K562 (cell line): ENCODE data around the gene GHDC. TPM values are rescaled to one million over a fixed set of nuclear protein-coding genes. Genes with fewer than 3 reads are reported as not detected.
"Not testable (repeated sequence)": the region's sequence is repeated elsewhere in the genome, so short reads cannot be mapped to it uniquely, and the experiment has no call there.

Experiments
- ATAC-seq: fragments of 200-7000 bp; cut with Tn5 transposase; 3 replicates; pipeline ENCODE4 v1.9.1; 2020; ENCODE audit warnings: moderate library complexity
- BruUV-seq: library from RNA; stranded (reverse); fragments of 400-500 nt; replicated peaks from 2 replicates; lab custom pipeline; 2021; lab: Mats Ljungman, UMichigan
- CTCF ChIA-PET: fragments of 300-600 bp; formaldehyde crosslinking; extraction: SDS; loops from one replicate; lab custom pipeline; 2021; ENCODE audit warnings: low intra/inter-chr PET ratio; lab: Yijun Ruan, JAX
- POLR2A ChIA-PET: fragments of 300-600, 350-650 bp; sonication (Branson Sonifier 250); formaldehyde crosslinking; extraction: SDS; loops from one replicate; lab custom pipeline; 2021; ENCODE audit warnings: antibody characterized with exemption, inconsistent platforms; lab: Yijun Ruan, JAX
- DNase-seq, 4 experiments: peaks; one replicate each; pipeline versions ENCODE4 v3.0.0 to v3.0.0-alpha.2; 2011 to 2018; ENCODE audit warnings: low spot score in 3 of 4, mixed read lengths in 3 of 4; ENCODE audit errors: extremely low read depth in 1 of 4
- FAIRE-seq: peaks from 2 replicates; lab custom pipeline; 2011; peaks lifted over from hg19 to GRCh38; lab: Jason Lieb, UNC
- H2AFZ ChIP-seq: 2 replicates; pipeline ENCODE4 v1.6.0; 2011; ENCODE audit warnings: low read depth, low read length, control low read depth, inconsistent platforms
- H3K27ac ChIP-seq: fragments of 200-600 bp; 3 replicates; pipeline ENCODE4 v1.8.0; 2011; ENCODE audit warnings: low read depth, mild to moderate bottlenecking, control low read depth, inconsistent platforms, low read length, moderate library complexity, mixed read lengths; ENCODE audit errors: extremely low read depth
- H3K27me3 ChIP-seq, 2 experiments: fragments of 300-600 bp in 1 of 2; 2 replicates in 1 of 2; 3 replicates in 1 of 2; pipeline versions ENCODE4 v1.6.0 to v1.8.0; 2011; ENCODE audit warnings: inconsistent platforms in 2 of 2, low read length in 2 of 2, mild to moderate bottlenecking in 1 of 2, mixed read lengths in 1 of 2, moderate library complexity in 1 of 2; ENCODE audit not compliant: control insufficient read depth in 2 of 2, insufficient read depth in 2 of 2
- H3K36me3 ChIP-seq: fragments of 300-600 bp; 3 replicates; pipeline ENCODE4 v1.8.0; 2011; ENCODE audit warnings: mild to moderate bottlenecking, low read length, inconsistent platforms; ENCODE audit not compliant: control insufficient read depth, insufficient read depth
- H3K4me1 ChIP-seq, 2 experiments: fragments of 200-600 bp in 1 of 2; replicated peaks in 1 of 2; 2 replicates in 1 of 2; 3 replicates in 1 of 2; pipeline versions ENCODE4 v1.5.1 to v1.8.0; 2011; ENCODE audit warnings: inconsistent platforms in 2 of 2, low read length in 2 of 2, mild to moderate bottlenecking in 1 of 2, mixed read lengths in 1 of 2, moderate library complexity in 1 of 2; ENCODE audit not compliant: control insufficient read depth in 2 of 2, insufficient read depth in 2 of 2
- H3K4me2 ChIP-seq: 2 replicates; pipeline ENCODE4 v1.6.1; 2011; ENCODE audit warnings: low read length, control low read depth, inconsistent platforms, mixed read lengths; ENCODE audit not compliant: insufficient read depth
- H3K4me3 ChIP-seq: fragments of 200-600 bp; sonication (generic), shearing (Covaris generic); 2 replicates; pipeline ENCODE4 v1.5.1; 2016; ENCODE audit warnings: control low read depth, inconsistent platforms
- H3K79me2 ChIP-seq: fragments of 200-600 bp; 3 replicates; pipeline ENCODE4 v1.8.0; 2011; ENCODE audit warnings: low read length, inconsistent platforms; ENCODE audit not compliant: control insufficient read depth, insufficient read depth
- H3K9ac ChIP-seq, 2 experiments: 2 replicates each; pipeline versions ENCODE4 v1.6.0 to v1.6.1; 2011; ENCODE audit warnings: low read depth in 2 of 2, low read length in 2 of 2, control low read depth in 1 of 2, inconsistent platforms in 1 of 2, mild to moderate bottlenecking in 1 of 2, mixed read lengths in 1 of 2; ENCODE audit not compliant: insufficient read depth in 1 of 2
- H3K9me1 ChIP-seq: one replicate; pipeline ENCODE4 v1.6.0; 2011; ENCODE audit warnings: inconsistent platforms, mild to moderate bottlenecking, low read length, moderate library complexity; ENCODE audit not compliant: control insufficient read depth, insufficient read depth
- H3K9me3 ChIP-seq: replicated peaks from 2 replicates; pipeline ENCODE4 v1.5.1; 2011; ENCODE audit warnings: low read depth, low read length, inconsistent platforms; ENCODE audit not compliant: control insufficient read depth, insufficient read depth
- H4K20me1 ChIP-seq: replicated peaks from 2 replicates; pipeline ENCODE4 v1.6.1; 2011; ENCODE audit warnings: low read length, inconsistent platforms, mixed read lengths; ENCODE audit not compliant: control insufficient read depth, insufficient read depth
- DMBX1 ChIP-seq: fragments of 250-450 bp; sonication (Bioruptor Pico); IDR thresholded peaks from 2 replicates; pipeline ENCODE4 v1.8.0; 2022; ENCODE audit warnings: inconsistent platforms, mild to moderate bottlenecking, moderate library complexity, borderline replicate concordance
- ERF ChIP-seq: fragments of 450-650 bp; formaldehyde crosslinking; IDR thresholded peaks from 2 replicates; pipeline ENCODE4 v1.4.0; 2020; ENCODE audit warnings: mild to moderate bottlenecking, mixed read lengths
- GTF2F1 ChIP-seq: IDR thresholded peaks from 2 replicates; pipeline ENCODE4 v1.6.1; 2011; ENCODE audit warnings: low read depth, low read length, improper control_type of control experiment
- HNRNPH1 ChIP-seq: fragments of 200-400 bp; formaldehyde crosslinking; optimal IDR thresholded peaks from 2 replicates; pipeline ENCODE3; 2017; ENCODE audit warnings: low read depth, mild to moderate bottlenecking, low read length, moderate library complexity
- HNRNPL ChIP-seq: fragments of 200-400 bp; formaldehyde crosslinking; IDR thresholded peaks from 2 replicates; pipeline ENCODE4 v1.6.1; 2017; ENCODE audit warnings: low read depth, mild to moderate bottlenecking, low read length
- KLF10 ChIP-seq: fragments of 250-450 bp; sonication (Bioruptor Pico); IDR thresholded peaks from 2 replicates; pipeline ENCODE4 v1.6.1; 2021; ENCODE audit warnings: matching md5 sums
- PHB ChIP-seq: fragments of 250-450 bp; sonication (Bioruptor Pico); IDR thresholded peaks from 2 replicates; pipeline ENCODE4 v1.5.0; 2021
- ZFP1 ChIP-seq: fragments of 450-650 bp; formaldehyde crosslinking; IDR thresholded peaks from 2 replicates; pipeline ENCODE4 v1.4.0; 2020; ENCODE audit warnings: mild to moderate bottlenecking, mixed read lengths
- ZNF140 ChIP-seq: fragments of 250-450 bp; sonication (Bioruptor Pico); IDR thresholded peaks from 2 replicates; pipeline ENCODE4 v1.8.0; 2021; ENCODE audit warnings: moderate library complexity, mild to moderate bottlenecking, inconsistent platforms
- ZNF780A ChIP-seq: fragments of 250-450 bp; sonication (Bioruptor Pico); IDR thresholded peaks from 2 replicates; pipeline ENCODE4 v1.5.0; 2021; ENCODE audit warnings: mild to moderate bottlenecking
- ZZZ3 ChIP-seq: fragments of 450-650 bp; IDR thresholded peaks from 2 replicates; pipeline ENCODE4 v1.6.1; 2016; ENCODE audit warnings: antibody characterized with exemption, mild to moderate bottlenecking, moderate library complexity
- WGBS: fragments of 100-300 bp; shearing (Covaris generic); methylation state at CpG from one replicate; pipeline ENCODE4 v1.1.6; 2016; ENCODE audit warnings: low coverage, mixed read lengths; ENCODE audit not compliant: insufficient coverage; ENCODE audit errors: missing lambda C conversion rate; 5-methylcytosine and 5-hydroxymethylcytosine counted together
- in situ Hi-C: fragments of 300-500 bp; cut with MboI; formaldehyde crosslinking; loops from 4 replicates; pipeline ENCODE4 v1.15.0; 2018; ENCODE audit warnings: inconsistent platforms, mixed read lengths
- intact Hi-C: fragments of 100-400 bp; cut with micrococcal nuclease; formaldehyde crosslinking; loops from 2 replicates; pipeline ENCODE4 v1.14.2; 2022
- polyA plus RNA-seq, 8 experiments: library from polyadenylated mRNA; depleted of rRNA in 4 of 8; stranded (reverse) in 5 of 8; unstranded in 3 of 8; fragments of >200 nt; fragmentation: Nextera tagmentation in 2 of 8; fragmentation: Illumina TruSeq in 1 of 8; extraction: Ambion mirVana in 2 of 8; extraction: Trizol in 1 of 8; gene quantifications; 2 replicates each; pipeline versions ENCODE4 v1.2.1 to v1.2.3, GENCODE V29; 2011 to 2014; ENCODE audit warnings: inconsistent platforms in 1 of 8, missing spikeins in 1 of 8
- total RNA-seq, 7 experiments: library from RNA; depleted of rRNA in 6 of 7; stranded (reverse); fragments of >200 nt in 6 of 7; fragmentation: Illumina TruSeq in 2 of 7; extraction: Trizol in 2 of 7; gene quantifications; 2 replicates each; pipeline versions ENCODE4 v1.2.1 to v1.2.3, GENCODE V29; 2011 to 2021; ENCODE audit warnings: low replicate concordance in 1 of 7

GHDC gene
- total and polyA plus RNA-seq, 9 of the 15 experiments (the other 6 are each of a cell fraction or from before 2014, with no cell fraction given): 0.65 to 23.2 (median 11.2) TPM

- H3K9me3 ChIP-seq, DNase-seq, H3K9ac ChIP-seq, H3K4me2 ChIP-seq, intact Hi-C loops, H3K27ac ChIP-seq, in situ Hi-C loops, H3K4me1 ChIP-seq, H3K27me3 ChIP-seq, CTCF ChIA-PET, ATAC-seq, H2AFZ ChIP-seq, H3K4me3 ChIP-seq, H3K9me1 ChIP-seq, BruUV-seq: not testable (repeated sequence)
- Histone ChIP-seq H4K20me1 (peaks cover 20% of the 10 kb centered on the region; the same call in 1 of the 2 replicates), H3K79me2 (peaks cover 70% of the 10 kb centered on the region), H3K36me3 (peaks cover 66% of the 10 kb centered on the region; the same call in 2 of the 3 replicates)
- peak; percentile 67 for FAIRE-seq
- 88% methylated on average over 4 of the region's 4 CpGs for WGBS
- POLR2A ChIA-PET: interaction anchor here (0.8 to 1.6 kb wide), 4 partner anchors 10 to 52 kb away, joined by 3 to 6 read pairs (median 4); partner anchors contain the start of gene GHDC
These were observed 51.2 kb downstream of the GHDC start for GRCh38 chr17:42143138-42143537.

- BruUV-seq: no TSS peak
- in situ Hi-C loops: no loop called here
- WGBS: 92% methylated on average over 7 of the region's 7 CpGs
- H3K4me2 ChIP-seq: no peak overlapping the region
- intact Hi-C loops: no loop called here
- H3K9me1 ChIP-seq: no peaks in the 10 kb centered on the region
- H2AFZ ChIP-seq: no peak overlapping the region
- H3K27ac ChIP-seq: no peak overlapping the region
- H3K79me2 ChIP-seq: peaks cover 73% of the 10 kb centered on the region
- FAIRE-seq: no peak
- H3K4me1 ChIP-seq: 0 out of 5 replicates have a peak, but pooled peaks cover 0 to 3% of the 10 kb centered on the region in 2 experiments
- no peak overlapping the region for H3K4me3 ChIP-seq
- 0 out of 4 replicates have a peak overlapping the region, but pooled peaks of 1 of the 2 experiments have one; percentile 54 for H3K9ac ChIP-seq
- ChIA-PET CTCF (no interaction called here), POLR2A (interaction anchor here (0.6 to 1.6 kb wide), 5 partner anchors 9 to 111 kb away, joined by 3 to 6 read pairs (median 3); partner anchors contain the start of gene GHDC)
- no peaks in the 10 kb centered on the region for H3K9me3 ChIP-seq
- H3K27me3 ChIP-seq: no peaks in the 10 kb centered on the region
- peaks cover 70% of the 10 kb centered on the region; the same call in 2 of the 3 replicates for H3K36me3 ChIP-seq
- TF ChIP-seq GTF2F1 (no peak), KLF10 (CRISPR knock-in tag) (no peak), ZZZ3 (no peak), HNRNPH1 (no peak), DMBX1 (no peak), HNRNPL (no peak), ZFP1 (CRISPR knock-in tag) (no peak), ZNF780A (CRISPR knock-in tag) (no peak), ERF (CRISPR knock-in tag) (no peak), ZNF140 (no peak), PHB (CRISPR knock-in tag) (no peak)
- no peak for ATAC-seq
- H4K20me1 ChIP-seq: peaks cover 18% of the 10 kb centered on the region; the same call in 1 of the 2 replicates
- no peak for DNase-seq
These were observed 51.9 kb downstream of the GHDC start for GRCh38 chr17:42142371-42142896.
